Heart right ventricle (tissue), 16 donors: Measurements from ENCODE around the gene ZNF570. TPM values are rescaled to one million over a fixed set of nuclear protein-coding genes. Genes with fewer than 3 reads are reported as not detected.

Source experiments
- ATAC-seq, 8 donors: fragments of 200-7000 bp; cut with Tn5 transposase; one replicate each; pipeline ENCODE4 v1.9.1; 2020; ENCODE audit warnings: mild to moderate bottlenecking in 8 of 8, moderate library complexity in 8 of 8, moderate number of reproducible peaks in 1 of 8
- DNase-seq, 2 donors: peaks; one replicate each; pipeline ENCODE4 v3.0.0-alpha.2; 2020
- H3K27ac ChIP-seq, 10 donors: fragments of 200-600 bp; sonication (generic) in 2 of 10; one replicate each; pipeline versions ENCODE4 v1.5.0 to v1.8.0; 2020 to 2022; ENCODE audit warnings: mild to moderate bottlenecking in 3 of 10
- H3K27me3 ChIP-seq, 7 donors: fragments of 200-600 bp; one replicate each; pipeline ENCODE4 v1.8.0; 2021 to 2022; ENCODE audit warnings: mild to moderate bottlenecking in 2 of 7
- H3K36me3 ChIP-seq, 9 donors: fragments of 200-600 bp; sonication (generic) in 1 of 9; one replicate each; pipeline versions ENCODE4 v1.5.0 to v1.8.0; 2020 to 2022; ENCODE audit warnings: mild to moderate bottlenecking in 2 of 9
- H3K4me1 ChIP-seq, 9 donors: fragments of 200-600 bp; sonication (generic) in 1 of 9; one replicate each; pipeline versions ENCODE4 v1.5.0 to v1.8.0; 2020 to 2022; ENCODE audit warnings: mild to moderate bottlenecking in 4 of 9
- H3K4me3 ChIP-seq, 10 donors: fragments of 200-600 bp; sonication (generic) in 2 of 10; one replicate each; pipeline versions ENCODE4 v1.5.0 to v1.8.0; 2020 to 2022; ENCODE audit warnings: mild to moderate bottlenecking in 7 of 10, moderate library complexity in 2 of 10
- H3K9me3 ChIP-seq, 11 donors: fragments of 200-600 bp in 10 of 11; sonication (generic) in 2 of 11; one replicate each; pipeline versions ENCODE4 v1.5.0 to v1.8.0; 2013 to 2022; ENCODE audit warnings: mild to moderate bottlenecking in 2 of 11, control low read depth in 1 of 11, moderate library complexity in 1 of 11
- CTCF ChIP-seq, 9 donors: fragments of 200-600 bp; sonication (generic) in 2 of 9; IDR thresholded peaks; one replicate each; pipeline versions ENCODE4 v1.5.0 to v1.8.0; 2021 to 2022; ENCODE audit warnings: antibody characterized with exemption in 9 of 9, mild to moderate bottlenecking in 5 of 9, moderate library complexity in 1 of 9
- WGBS, 2 donors: extraction: QIAGEN DNeasy Blood & Tissue Kit; methylation state at CpG; one replicate each; pipeline ENCODE4 v1.1.7; 2013; ENCODE audit warnings: inconsistent platforms in 1 of 2; 5-methylcytosine and 5-hydroxymethylcytosine counted together
- intact Hi-C, 10 donors: fragments of 100-400 bp; cut with DNase I; formaldehyde crosslinking; loops; one replicate each; pipeline versions ENCODE4 v1.11.1 to v1.14.2; 2022
- polyA plus RNA-seq, 2 donors: library from polyadenylated mRNA; stranded (reverse); fragments of 200-250 nt; gene quantifications; one replicate each; pipeline ENCODE4 v1.2.3, GENCODE V29; 2013
- total RNA-seq, 10 donors: library from RNA; stranded (reverse); fragmentation: NEBNext Ultra II Directional in 3 of 10; extraction: Animal tissue kit (Norgen Biotek cat#: 25700) in 3 of 10; gene quantifications; one replicate each; pipeline versions ENCODE4 v1.2.1 to v1.2.4, GENCODE V29; 2021 to 2023
- donor health status: Arrhythmogenic right ventricular cardiomyopathy.
- donor health status: ischemic (EF 13 %, LVEDD 7.1; RV severe dilation, severe dysfunction).
- donor health status: healthy with polysubstance abuse.
- donor health status: DM: no; HTN: yes; CAD: no.
- donor health status: DM: no; HTN: no; CAD: no.
- donor health status: ischemic (EF 25% LVEDD 6.9; RV normal size, moderate dysfunction).
- donor health status: ischemic (EF 25% LVEDD 5.7; RV mildly dilated, moderate dysfunction).
- donor health status: healthy.
- donor health status: DM: yes; HTN: yes; CAD: no.
- donor health status: Ischemic cardiomyopathy.
- donor health status: ischemic (EF 35%, LVEDD 5.7; RV mildly dilated, moderate dysfunction).
- donor health status: nonischemic (EF 11% LVEDD 7.7; RV severe dilation, severe dysfunction).
- donor health status: DM: yes; HTN: yes; CAD: no.
- donor health status: PGD.
- donor health status: ischemic (EF 29% LVEDD 5.4; RV normal size, mild dysfunction).
- donor health status: nonischemic (EF 23%, LVEDD 6.1; RV moderate dilation, normal function).

The ZNF570 gene
- total and polyA plus RNA-seq, 12 donors = 2.1 to 9.8 (median 7.2) TPM

DNA sequence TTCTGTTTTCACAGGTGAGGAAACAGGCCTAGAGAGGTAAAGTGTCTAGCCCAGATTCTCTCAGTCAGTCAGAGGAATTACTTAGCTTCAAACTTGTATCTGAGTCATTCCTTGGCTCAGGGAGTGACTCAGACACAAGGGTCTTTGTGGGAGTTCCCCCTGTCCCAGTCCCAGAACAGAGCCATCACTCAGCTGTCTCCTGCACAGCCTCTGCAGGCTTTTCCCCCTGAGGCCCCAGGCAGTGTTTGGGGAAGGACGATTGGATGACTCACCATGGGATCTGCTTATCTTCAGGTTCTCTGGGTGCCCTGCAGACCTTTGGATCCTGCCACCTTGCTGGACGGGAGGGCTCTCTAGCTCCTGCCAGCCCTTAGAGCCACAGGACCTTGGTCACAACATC, 50.7 kb downstream of the ZNF570 start:
- no peak for TF ChIP-seq CTCF (IDR thresholded peaks at IDR 0.05)
- no peak for DNase-seq
- intact Hi-C loops = no loop called here
- Histone ChIP-seq H3K4me3 (no peak overlapping the region), H3K36me3 (peaks cover 0 to 98% (median 55%) of the 10 kb centered on the region in 9 donors), H3K4me1 (no peaks in the 10 kb centered on the region), H3K27ac (no peak overlapping the region), H3K9me3 (peaks cover 0 to 97% (median 39%) of the 10 kb centered on the region in 11 donors), H3K27me3 (no peaks in the 10 kb centered on the region)
- no peak for ATAC-seq
- WGBS, 2 donors = 42 to 55% methylated on average over 2 of the region's 2 CpGs

DNA sequence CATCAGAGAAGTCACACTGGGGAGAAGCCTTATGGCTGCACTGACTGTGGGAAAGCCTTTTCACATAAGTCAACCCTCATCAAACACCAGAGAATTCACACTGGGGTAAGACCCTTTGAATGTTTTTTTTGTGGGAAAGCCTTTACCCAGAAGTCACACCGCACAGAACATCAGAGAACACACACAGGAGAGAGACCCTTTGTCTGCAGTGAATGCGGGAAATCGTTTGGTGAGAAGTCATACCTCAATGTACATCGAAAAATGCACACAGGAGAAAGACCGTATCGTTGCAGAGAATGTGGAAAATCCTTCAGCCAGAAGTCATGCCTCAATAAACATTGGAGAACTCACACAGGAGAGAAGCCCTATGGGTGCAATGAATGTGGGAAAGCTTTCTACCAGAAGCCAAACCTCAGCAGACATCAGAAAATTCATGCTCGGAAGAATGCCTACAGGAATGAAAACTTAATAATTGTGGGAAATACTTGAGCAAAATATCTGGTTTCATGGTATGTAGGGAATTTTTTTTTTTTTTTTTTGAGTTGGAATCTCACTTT, 68.3 kb downstream of the ZNF570 start:
- Histone ChIP-seq H3K4me3 (no peak overlapping the region), H3K27ac (no peak overlapping the region), H3K9me3 (peaks cover 0 to 77% (median 10%) of the 10 kb centered on the region in 11 donors), H3K36me3 (peaks cover 14 to 69% (median 51%) of the 10 kb centered on the region in 9 donors), H3K4me1 (no peaks in the 10 kb centered on the region), H3K27me3 (no peaks in the 10 kb centered on the region)
- DNase-seq (no peak), ATAC-seq (no peak)
- no peak for TF ChIP-seq CTCF (IDR thresholded peaks at IDR 0.05)
- intact Hi-C loops = no loop called here
- 96 to 97% methylated on average over 7 of the region's 7 CpGs for WGBS, 2 donors

Other genes starting within 250 kb of the ZNF570 start
- 1 to 10 TPM; 3.6 to 7.9 (median 6.1) TPM for gene ZNF527, start 98.3 kb upstream of the ZNF570 start, total RNA-seq
- 1 to 10 TPM; 2.5 to 4.7 TPM for gene ZNF527, start 98.3 kb upstream of the ZNF570 start, polyA plus RNA-seq
- 1 to 10 TPM; 4.5 to 8.0 (median 6.2) TPM for gene ZNF569, start 1.9 kb upstream of the ZNF570 start, total RNA-seq
- gene ZNF569, start 1.9 kb upstream of the ZNF570 start, polyA plus RNA-seq = 1 to 10 TPM; 3.0 to 3.5 TPM
- gene ZNF793, start 37.6 kb downstream of the ZNF570 start, total RNA-seq = 1 to 10 TPM; 4.7 to 9.6 (median 6.9) TPM
- 1 to 10 TPM; 2.4 to 7.2 TPM for gene ZNF793, start 37.6 kb downstream of the ZNF570 start, polyA plus RNA-seq
- 1 to 10 TPM; 2.1 to 5.1 (median 3.5) TPM for gene ZNF571, start 125.4 kb downstream of the ZNF570 start, total RNA-seq
- gene ZNF571, start 125.4 kb downstream of the ZNF570 start, polyA plus RNA-seq = 1 to 10 TPM; 1.2 to 3.3 TPM
- 1 to 10 TPM; 3.1 to 7.2 (median 5.0) TPM for gene ZNF540, start 125.5 kb downstream of the ZNF570 start, total RNA-seq
- gene ZNF540, start 125.5 kb downstream of the ZNF570 start, polyA plus RNA-seq = 1 to 10 TPM; 2.6 to 7.7 TPM
- 10 to 100 TPM in 1 of 10 donors, 1 to 10 TPM in 9; 6.6 to 12.1 (median 7.9) TPM for gene ZFP30, start 186.1 kb downstream of the ZNF570 start, total RNA-seq
- gene ZFP30, start 186.1 kb downstream of the ZNF570 start, polyA plus RNA-seq = 1 to 10 TPM; 1.5 to 4.2 TPM